HG02884 (cell line): Measurements from ENCODE around the gene LYSMD4.
"Not testable (repeated sequence)": the region's sequence is repeated elsewhere in the genome, so short reads cannot be mapped to it uniquely, and the experiment has no call there.

Source experiments
- ATAC-seq: cut with Tn5 transposase; IDR thresholded peaks from one replicate; pipeline ENCODE4 v1.9.1; 2021; ENCODE audit warnings: mild to moderate bottlenecking, moderate library complexity; ENCODE audit not compliant: unreplicated experiment

The LYSMD4 gene

DNA sequence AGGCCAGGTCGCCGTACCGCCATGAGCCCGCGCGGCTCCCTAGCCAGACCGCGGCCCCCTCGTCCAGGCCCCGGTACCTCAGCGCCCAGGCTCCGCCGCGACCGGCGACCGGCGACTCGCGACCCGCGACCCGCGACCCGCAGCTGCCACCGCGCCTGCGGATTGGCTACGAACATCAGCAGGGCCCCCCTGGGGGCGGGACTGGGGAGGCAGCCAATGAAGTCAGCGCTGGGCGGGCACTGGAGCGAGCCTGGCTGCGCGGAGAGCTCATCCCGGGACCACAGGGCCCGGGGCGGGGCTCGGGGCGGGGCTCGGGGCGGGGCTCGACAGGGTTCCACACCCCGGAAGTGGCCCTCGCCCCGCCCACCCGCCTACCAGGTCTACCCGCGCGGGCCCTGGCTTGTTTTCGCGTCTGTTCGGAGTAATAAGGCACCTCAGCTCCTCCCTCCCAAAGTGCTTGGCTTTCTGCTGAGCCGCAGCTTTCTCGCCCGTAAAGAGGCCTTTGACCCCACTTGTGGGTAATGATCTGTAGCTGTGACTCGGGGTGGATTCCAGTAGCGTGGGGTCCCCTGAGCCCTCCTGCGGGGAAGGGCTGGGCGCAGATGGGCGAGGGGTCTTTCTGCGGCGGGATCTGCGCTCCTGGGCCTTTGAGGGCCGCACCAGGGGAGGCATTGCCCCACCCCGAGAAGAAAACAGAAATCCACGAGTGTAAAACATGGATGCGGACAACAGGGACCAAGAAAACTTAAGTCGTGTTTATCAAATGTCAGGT is at the start of gene LYSMD4:
TSS of gene LYSMD4 (minus strand) at position 170 of the 772 bp plus-strand sequence. CDS start 1,438 bp downstream, outside the sequence.
- ATAC-seq = peak; percentile 99

DNA sequence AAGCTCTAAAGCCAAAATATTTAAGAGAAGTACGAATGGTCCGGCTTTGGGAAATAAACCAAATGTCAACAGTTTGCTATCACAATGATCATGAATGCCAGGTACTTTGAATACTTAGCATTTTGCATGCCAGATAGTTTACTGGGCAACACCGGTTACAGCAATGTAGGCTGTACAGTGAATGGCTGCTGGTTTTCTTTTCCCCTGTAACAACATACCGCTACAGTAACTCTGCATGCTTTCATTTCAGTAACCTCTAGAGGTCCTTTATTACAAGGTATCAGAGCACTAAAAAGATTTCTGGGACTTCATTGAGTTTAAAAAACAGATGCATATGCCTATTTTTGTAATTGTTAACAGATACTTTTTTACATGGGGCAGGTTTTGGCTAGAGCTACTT is 48.8 kb upstream of the LYSMD4 start:
- ATAC-seq = not testable (repeated sequence)

DNA sequence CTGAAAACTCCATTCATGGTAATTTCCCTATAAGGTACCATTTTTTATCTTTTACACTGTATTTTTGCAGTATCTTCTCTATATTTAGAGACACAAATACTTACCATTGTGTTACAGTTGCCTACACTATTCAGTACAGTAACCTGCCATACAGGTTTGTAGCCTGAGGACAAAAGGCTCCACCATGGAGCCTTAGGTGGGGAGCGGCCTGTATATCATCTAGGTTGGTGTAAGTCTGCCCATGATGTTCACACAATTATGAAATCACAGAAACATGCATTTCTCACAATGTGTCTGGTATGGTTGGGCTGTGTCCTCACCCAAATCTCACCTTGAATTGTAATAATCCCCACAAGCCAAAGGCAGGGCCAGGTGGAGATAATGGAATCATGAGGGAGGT is 43.9 kb upstream of the LYSMD4 start:
- no peak for ATAC-seq

DNA sequence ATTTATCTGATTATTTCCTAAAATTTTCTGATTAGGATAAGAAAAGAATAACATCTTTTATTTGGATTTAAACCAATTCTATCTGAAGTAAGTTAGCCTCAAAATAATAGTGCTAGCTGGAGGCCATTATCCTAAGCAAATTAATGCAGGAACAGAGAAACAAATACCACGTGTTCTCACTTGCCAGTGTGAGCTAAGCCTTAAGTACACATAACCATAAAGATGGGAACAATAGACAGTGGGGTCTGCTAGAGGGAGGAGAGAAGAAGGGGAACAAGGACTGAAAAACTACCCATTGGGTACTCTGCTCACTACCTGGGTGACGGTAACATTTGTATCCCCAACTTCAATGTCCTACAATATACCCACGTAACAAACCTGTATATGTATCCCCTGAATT is 31.3 kb upstream of the LYSMD4 start:
- ATAC-seq = no peak

DNA sequence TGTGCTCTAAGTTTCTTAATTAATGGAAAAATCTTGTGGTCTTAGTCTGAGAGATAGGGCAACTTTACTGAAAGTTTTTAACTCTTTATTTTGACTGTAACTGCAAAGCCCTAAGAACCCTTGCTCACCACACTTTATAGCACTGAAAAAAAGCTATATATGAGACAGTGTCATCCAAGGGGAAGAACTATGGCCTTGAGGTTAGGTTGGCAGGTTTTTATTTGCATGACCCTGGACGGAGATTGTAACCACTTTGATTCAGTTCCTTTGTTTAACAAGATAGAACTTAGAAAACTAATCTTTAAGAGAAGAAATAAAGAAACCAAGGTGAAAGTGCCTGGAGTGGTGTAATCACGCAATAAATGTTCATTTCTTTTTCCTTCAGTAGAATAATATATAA is 30.6 kb upstream of the LYSMD4 start:
- no peak for ATAC-seq

DNA sequence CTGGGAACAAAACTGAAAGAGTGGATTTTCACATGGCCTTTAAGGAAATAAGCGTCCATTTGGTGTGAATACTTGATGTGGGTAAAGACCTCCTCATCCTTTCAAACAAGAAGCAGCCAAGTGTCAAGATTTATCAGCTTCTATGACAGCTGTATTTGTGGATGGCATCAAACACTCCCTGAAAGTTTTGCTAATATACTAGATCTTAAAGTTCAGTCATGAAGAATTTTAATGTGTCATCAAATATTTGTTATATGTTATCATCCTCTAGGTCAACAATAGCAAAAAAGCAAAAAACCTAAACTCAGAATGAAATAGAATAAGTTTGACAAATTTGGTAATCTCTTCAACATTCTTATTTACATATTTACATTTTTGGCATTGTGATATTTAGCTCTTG is 29.1 kb upstream of the LYSMD4 start:
- no peak for ATAC-seq

DNA sequence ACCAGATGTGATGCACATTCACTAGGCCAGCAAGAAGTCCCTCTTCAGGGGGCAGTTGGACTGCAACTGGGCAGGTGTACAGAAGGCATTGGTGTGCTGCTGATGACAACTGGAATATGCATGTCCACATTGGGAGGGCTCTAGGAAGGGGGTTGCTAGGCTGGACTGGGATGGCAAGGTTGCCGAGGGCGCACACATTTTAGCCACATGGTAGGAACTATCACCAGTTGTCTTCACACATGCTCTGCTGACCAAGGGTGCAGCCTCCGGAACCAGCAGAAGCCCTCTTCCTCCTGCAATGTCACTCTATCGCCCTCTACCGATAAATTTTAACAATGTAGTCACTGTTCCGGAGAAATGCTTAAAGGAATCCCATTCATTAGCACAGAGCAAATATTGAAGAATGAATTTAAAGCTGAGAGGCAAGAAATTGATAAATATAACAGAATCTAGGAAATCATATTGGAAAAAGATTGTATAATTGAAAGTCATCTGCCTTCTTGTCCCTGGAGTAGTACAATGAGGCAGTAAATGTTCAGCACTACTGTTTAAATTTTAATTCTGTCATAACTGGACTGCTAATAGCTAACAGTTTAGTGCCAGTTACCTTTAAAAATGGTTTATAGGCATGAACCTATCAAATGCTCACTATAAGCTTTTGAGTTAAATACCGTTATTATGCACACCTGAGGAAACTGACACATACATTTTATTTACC is 22.6 kb upstream of the LYSMD4 start:
- ATAC-seq = peak; percentile 84

DNA sequence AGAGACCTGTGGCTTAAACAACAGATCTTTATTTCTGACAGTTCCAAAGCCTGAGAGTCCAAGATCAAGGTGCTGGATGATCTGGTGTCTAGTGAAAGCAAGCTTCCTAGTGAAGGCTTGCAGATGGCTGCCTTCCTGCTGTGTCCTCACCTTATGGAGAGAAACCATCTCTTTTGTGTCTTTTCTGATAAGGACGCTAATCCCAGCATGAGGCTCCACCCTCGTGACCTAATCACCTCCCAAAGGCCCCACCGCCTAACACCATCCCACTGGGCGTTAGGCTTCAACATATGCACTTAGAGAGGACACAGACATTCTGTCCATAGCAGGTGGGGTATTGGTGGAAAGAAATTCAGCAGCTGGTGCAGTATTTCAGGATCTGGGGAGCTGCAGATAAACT is 19.8 kb upstream of the LYSMD4 start:
- ATAC-seq = no peak

DNA sequence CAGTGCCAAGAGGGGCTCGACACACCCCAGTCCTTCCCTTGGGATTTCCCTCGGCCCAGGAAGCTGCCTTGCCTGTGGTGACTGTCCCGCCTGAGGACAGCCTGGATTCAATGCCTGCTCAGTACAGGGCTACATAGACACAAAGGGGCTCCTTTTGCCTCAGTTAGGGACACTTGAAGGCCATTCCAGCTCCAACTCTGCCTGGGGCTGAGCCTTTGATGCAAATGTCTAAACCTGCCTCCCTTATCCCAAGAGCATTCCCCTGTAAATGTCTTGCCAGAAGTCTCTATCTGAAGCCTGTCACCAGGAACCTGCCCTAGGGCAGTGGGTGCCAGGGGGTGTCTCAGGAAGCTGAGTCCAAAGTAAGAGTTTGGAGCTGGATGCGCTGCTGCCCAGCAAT is 19.3 kb upstream of the LYSMD4 start:
- no peak for ATAC-seq

DNA sequence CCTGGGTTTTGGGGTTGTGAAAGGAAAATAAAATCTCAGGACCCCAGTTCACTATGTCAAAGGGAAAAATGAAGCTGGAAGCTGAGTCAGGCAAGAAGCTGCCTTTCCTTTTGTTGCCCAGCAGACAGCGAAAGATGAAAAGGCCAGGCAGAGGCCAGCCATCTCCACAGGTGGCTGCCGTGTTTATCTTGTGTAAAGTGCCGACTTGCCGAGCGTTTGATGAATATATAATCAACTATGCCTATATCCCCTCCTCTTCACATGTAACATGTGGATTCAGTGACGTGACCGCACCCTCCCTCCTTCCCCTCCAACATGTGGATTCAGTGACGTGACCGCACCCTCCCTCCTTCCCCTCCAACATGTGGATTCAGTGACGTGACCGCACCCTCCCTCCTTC is 17.1 kb upstream of the LYSMD4 start:
- ATAC-seq = not testable (repeated sequence)

DNA sequence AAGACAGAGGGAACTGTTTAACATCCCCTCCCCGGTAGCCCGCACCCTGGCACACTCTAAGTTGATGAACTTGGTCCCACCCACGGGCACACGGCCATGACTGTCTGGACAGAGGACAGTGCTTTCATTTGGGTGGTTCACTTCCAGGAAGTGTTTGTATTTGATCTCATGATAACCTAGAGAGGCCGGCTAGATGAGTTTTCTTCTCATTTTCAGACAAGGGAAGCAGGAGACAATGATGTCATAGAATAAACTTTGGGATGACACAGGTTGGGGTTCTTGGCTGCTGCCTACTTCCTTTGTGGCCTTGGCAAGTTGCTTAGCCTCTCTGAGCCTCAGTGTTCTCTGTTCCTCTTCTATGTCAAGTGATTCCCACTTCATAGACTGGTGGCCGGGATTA is 16.1 kb upstream of the LYSMD4 start:
- ATAC-seq = no peak

DNA sequence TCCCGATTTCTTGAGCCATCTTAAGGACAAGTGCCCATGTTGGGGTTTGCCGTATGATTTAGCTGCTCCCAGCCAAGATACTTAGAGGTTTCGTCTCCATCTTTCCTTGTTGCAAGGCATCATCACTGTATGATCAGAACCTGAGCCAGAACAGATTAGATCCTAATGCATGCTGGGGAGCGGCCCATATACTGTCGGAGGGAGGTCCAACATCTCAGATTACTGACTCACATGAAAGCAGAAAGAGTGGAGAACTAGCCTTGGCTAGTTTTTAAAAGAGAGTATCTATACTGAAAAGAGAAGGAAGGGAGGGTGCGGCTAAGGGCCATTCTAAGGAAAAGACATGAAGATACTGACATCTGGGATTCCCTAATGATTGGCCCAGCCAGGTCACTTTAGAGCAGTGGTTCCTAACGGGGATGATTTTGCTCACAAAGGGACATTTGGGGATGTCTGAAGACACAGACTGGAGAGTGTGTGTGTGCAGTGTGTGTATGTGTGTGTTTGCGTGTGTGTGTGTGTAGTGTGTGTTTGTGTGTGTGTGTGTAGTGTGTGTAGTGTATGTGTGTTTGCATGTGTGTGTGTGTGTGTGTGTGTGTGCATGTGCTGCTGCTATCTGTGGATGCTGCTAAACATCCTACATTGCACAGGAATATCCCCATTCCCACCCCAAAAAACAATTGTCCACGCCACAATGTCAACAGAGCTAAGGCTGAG is 12.3 kb upstream of the LYSMD4 start:
- ATAC-seq = no peak

DNA sequence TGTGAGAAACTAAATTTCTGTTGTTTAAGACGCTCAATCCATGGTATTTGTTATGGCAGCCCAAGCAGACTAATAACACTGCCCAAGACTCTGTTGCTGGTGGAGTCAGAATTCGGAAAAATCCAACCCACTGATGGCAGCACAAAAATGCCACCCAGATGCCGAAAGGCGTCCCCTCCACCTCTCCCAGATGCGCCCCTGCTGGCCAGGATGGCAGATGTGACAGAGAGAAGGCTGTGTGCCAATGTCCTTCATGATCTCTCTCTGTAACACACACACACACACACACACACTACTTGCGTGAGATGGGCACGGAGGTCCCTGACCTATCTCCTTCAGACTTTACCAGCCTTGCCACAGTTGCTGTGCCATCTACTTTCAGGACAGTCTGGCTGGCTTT is 10.9 kb upstream of the LYSMD4 start:
- ATAC-seq = no peak

DNA sequence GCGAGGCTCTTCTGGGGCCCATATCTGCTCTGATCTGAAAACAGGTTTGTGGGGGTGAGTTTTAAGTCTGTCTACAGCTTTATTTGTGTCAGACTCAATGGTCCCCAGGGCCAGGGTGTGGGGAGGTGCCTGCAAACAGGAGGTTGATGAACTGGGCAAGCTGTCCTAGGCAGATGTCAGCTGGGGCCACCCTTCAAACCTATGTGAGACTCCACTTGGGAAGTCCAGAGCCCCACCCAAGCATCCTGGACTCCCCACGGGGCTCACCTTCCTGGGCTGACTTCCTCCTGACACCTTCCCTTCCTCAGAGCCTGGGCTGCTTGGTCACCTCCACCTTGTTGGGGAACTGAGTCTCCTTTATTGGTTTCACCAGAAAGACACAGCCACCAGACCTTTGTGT is 8.6 kb upstream of the LYSMD4 start:
- ATAC-seq = no peak

DNA sequence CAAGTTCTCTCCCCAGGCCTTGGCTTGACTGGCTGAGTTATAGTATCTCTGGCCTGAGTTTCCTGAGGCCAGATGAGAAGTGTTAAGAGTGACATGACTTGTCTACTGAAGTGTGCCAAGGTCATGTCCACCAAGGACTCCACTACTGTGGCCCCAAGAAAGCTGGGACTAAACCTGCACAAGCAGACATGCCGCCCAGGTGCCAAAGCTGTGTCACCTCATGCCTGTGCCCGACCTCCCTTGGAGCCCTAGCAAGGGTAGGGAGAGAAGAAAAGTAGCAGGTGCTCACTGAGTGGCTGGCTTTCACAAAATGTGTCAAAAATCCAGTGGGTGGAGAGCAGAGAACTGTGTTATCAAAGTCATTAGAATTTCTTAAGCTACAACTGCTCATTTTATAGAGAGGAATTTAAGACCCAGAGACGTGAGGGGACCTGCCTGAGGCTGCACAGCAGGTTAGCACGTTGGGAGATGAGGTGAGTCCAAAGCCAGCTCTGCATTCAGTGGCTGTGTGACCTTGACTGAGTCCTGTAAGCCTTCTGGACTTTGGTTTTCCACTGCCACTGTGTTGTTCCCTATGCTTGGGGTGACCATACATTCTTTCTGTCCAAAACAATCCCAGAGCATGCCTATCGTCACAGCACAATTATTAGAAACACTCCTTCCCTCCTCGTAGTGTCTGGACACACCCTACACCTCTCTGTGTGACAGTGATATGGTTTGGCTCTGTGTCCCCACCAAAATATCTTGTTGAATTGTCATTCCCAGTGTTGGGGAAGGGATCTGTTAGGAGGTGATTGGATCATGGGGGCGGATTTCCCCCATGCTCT is 5.0 kb upstream of the LYSMD4 start:
- no peak for ATAC-seq

DNA sequence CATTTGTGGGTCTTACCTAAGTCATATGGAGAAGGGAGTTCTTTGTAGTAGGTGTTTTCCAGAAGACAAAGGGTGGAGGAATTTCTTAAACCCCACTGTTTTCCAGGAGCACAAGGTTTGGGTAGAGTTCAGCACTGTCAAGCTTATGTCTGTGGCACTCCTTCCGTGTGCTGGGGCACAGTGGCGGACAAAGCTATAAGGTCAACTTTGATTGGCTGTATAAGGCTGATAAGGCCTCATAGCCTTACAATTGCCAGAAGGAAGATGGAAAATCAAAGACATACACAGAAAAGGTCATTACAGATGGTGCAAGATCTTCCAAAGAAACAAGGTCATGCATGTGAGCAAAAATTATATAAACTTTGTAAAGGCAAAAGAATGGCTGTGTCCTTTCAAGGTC is 3.5 kb upstream of the LYSMD4 start:
- no peak for ATAC-seq

DNA sequence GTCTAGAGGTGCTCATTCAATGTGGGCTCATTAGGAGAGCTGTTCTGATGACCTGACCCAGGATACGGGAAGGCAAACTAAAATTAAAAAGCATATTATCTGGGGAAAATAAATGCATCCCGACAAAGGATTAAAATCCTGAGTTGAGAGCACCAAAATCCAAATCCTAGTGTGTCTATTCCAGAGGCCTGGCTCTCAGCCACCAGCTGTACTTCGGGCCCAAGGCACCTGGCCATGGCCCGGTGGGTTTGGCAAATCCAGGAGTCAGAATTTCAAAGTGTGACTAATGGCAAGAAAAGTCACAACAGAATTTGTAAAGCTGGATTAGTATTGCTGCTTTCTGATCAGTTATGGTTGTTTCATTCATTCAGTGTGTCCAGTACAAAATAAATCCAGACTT is 2.6 kb upstream of the LYSMD4 start:
- no peak for ATAC-seq

DNA sequence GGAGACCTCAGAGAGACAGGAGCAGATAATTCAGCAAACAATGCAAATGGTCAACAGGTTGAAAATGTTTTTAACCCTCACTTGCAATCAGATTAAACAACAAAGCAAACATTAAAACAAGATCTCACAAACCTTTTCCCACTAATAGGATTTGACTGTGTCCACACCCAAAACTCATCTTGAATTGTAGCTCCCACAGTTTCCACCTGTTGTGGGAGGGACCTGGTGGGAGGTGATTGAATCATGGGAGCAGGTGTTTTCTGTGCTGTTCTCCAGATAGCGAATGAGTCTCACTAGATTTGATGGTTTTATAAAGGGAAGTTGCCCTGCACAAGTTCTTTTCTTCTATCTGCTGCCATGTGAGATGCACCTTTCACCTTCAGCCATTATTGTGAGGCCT is 1.3 kb upstream of the LYSMD4 start:
- no peak for ATAC-seq

DNA sequence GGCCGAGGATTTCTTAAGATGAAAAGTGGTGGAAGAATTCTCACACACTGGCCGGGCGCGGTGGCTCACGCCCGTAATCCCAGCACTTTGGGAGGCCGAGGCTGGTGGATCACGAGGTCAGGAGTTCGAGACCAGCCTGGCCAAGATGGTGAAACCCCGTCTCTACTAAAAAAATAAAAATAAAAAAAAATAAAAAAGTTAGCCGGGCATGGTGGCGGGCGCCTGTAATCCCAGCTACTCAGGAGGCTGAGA is 729 bp upstream of the LYSMD4 start:
- not testable (repeated sequence) for ATAC-seq

DNA sequence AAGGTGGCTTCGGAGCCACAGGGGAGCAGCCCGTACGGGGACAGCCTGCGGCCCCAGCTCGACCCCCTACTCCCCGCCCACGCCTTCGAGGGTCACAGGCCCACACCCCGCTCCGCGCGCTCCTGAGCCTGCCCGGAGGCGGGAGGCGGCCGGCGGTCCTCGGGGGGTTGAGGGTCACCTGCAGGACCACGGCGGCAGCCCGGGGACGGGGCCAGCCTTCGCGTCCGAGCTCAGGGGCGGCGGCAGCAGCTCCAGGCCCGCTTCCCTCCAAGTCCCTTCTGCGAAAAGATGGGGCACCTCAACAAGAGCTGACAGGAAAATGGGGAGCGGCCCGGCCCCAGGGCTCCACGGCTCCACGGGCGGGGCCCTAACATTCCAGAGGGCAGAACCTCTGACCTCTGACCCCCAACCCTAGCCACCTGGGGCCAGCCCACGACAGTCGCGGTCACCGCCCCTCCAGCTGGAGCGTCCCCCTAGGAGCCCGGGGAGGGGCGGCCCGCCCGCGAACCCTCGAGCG is 428 bp downstream of the LYSMD4 start:
- ATAC-seq = peak; percentile 21

DNA sequence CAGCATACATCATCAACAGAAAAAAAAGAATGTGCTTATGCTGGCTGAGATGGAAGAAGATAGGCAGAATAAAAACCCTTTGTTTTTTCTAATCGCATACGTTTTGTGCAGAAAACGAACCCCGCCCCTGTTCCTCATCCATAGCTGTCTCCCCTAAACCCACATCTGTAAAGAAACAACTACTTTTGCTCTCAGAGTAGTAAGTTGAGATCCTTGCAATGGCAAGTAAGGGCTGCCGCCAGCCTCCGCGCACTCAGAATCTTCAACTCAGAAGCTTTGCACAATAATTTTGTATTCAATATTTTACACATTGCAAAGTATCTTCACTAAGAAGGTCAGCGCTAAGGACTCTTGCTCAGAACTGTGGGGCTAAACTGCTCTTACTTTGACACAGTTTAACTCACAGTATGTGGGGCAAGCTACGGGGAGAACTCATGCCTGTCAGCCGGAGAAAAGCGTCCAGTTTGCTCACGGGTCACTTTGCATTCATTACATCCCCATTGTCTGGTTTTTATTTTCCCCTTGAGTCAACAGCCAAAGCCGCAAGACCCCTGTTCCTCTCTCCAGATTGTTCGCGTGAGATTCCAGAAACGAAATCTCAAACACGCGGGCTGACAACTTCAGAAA is 1.0 kb downstream of the LYSMD4 start:
- ATAC-seq = no peak
